OCI-LY7 (cell line): ENCODE data around the gene CA5A. TPM values are rescaled to one million over a fixed set of nuclear protein-coding genes. Genes with fewer than 3 reads are reported as not detected.
A peak's percentile ranks its signal among the peaks of the same experiment; 100 is the strongest.

Experiments
- BruUV-seq: library from RNA; stranded (reverse); fragments of 400-500 nt; replicated peaks from 2 replicates; lab custom pipeline; 2021; lab: Mats Ljungman, UMichigan
- CTCF ChIA-PET: fragments of 300-600 bp; sonication (Branson Sonifier 250); formaldehyde crosslinking; loops from one replicate; lab custom pipeline; 2022; ENCODE audit warnings: antibody characterized with exemption; ENCODE audit not compliant: unreplicated experiment; lab: Charles Lee
- POLR2A ChIA-PET: fragments of 300-600 bp; sonication (Branson Sonifier 250); formaldehyde crosslinking; loops from one replicate; lab custom pipeline; 2022; ENCODE audit warnings: antibody characterized with exemption; lab: Charles Lee
- DNase-seq: peaks from one replicate; pipeline ENCODE4 v3.0.0-alpha.2; 2015; ENCODE audit warnings: low spot score
- H2AFZ ChIP-seq: fragments of 200-600 bp; sonication (generic), shearing (Covaris generic); 2 replicates; pipeline ENCODE4 v1.6.1; 2014; ENCODE audit warnings: mild to moderate bottlenecking, antibody characterized with exemption, low read length, moderate library complexity
- H3K27ac ChIP-seq: fragments of 200-600 bp; sonication (generic); 2 replicates; pipeline ENCODE4 v1.5.1; 2014; ENCODE audit warnings: mixed run types, low read depth, mild to moderate bottlenecking, moderate library complexity, low read length, inconsistent platforms; ENCODE audit not compliant: poor library complexity, severe bottlenecking
- H3K36me3 ChIP-seq: fragments of 200-600 bp; sonication (generic); 2 replicates; pipeline ENCODE4 v1.6.1; 2014; ENCODE audit warnings: mild to moderate bottlenecking, antibody characterized with exemption, low read length, moderate library complexity, mixed read lengths; ENCODE audit not compliant: insufficient read depth
- H3K4me1 ChIP-seq: fragments of 200-600 bp; sonication (generic); 2 replicates; pipeline ENCODE4 v1.5.1; 2014; ENCODE audit warnings: mild to moderate bottlenecking, low read length; ENCODE audit not compliant: insufficient read depth, poor library complexity, severe bottlenecking
- H3K4me2 ChIP-seq: fragments of 200-600 bp; sonication (generic); 2 replicates; pipeline ENCODE4 v1.6.1; 2014; ENCODE audit warnings: mild to moderate bottlenecking, low read length
- H3K4me3 ChIP-seq: fragments of 200-600 bp; sonication (generic); 2 replicates; pipeline ENCODE4 v1.5.1; 2014; ENCODE audit warnings: mild to moderate bottlenecking, low read depth, low read length; ENCODE audit not compliant: poor library complexity, severe bottlenecking
- H3K79me2 ChIP-seq: fragments of 200-600 bp; sonication (generic); 2 replicates; pipeline ENCODE4 v1.6.1; 2016; ENCODE audit warnings: low read depth, mild to moderate bottlenecking, low read length, moderate library complexity, mixed read lengths; ENCODE audit not compliant: insufficient read depth
- H3K9me2 ChIP-seq: fragments of 200-600 bp; sonication (generic); 2 replicates; pipeline ENCODE4 v1.6.1; 2016; ENCODE audit warnings: mild to moderate bottlenecking, low read length, mixed read lengths; ENCODE audit not compliant: insufficient read depth
- H3K9me3 ChIP-seq: fragments of 200-600 bp; sonication (generic); 2 replicates; pipeline ENCODE4 v1.6.1; 2014; ENCODE audit warnings: mild to moderate bottlenecking, mixed run types, low read length, mixed read lengths
- H4K20me1 ChIP-seq: fragments of 200-600 bp; sonication (generic); 2 replicates; pipeline ENCODE4 v1.6.1; 2014; ENCODE audit warnings: mild to moderate bottlenecking, antibody characterized with exemption, low read length, moderate library complexity, mixed read lengths; ENCODE audit not compliant: insufficient read depth
- EZH2phosphoT487 ChIP-seq: fragments of 200-600 bp; sonication (generic); IDR thresholded peaks from 2 replicates; pipeline ENCODE4 v1.6.1; 2018; ENCODE audit warnings: low read depth, borderline replicate concordance, mild to moderate bottlenecking, mixed run types, antibody characterized with exemption, low read length, moderate library complexity, mixed read lengths
- intact Hi-C: fragments of 100-400 bp; cut with micrococcal nuclease; formaldehyde crosslinking; loops from one replicate; pipeline ENCODE4 v1.10.0; 2022; ENCODE audit not compliant: unreplicated experiment
- total RNA-seq, 2 experiments: library from RNA; depleted of rRNA in 1 of 2; stranded (reverse); fragments of >200 nt in 1 of 2; shearing (Covaris generic) in 1 of 2; gene quantifications; 2 replicates each; pipeline ENCODE4 v1.2.3, GENCODE V29; 2014 to 2022
- TF ChIP-seq, protein P1 (sequence below): fragments of 200-600 bp; sonication (generic); conservative IDR thresholded peaks from 2 replicates; pipeline ENCODE4 v1.5.1; 2014; ENCODE audit warnings: mild to moderate bottlenecking, antibody characterized with exemption, low read length, moderate library complexity, mixed read lengths

The CA5A gene
- total RNA-seq, 2 experiments from 2014 or later, result not detected

- CTCF ChIA-PET, result no interaction called here
- intact Hi-C loops, result no loop called here
- Histone ChIP-seq H3K79me2 (peaks cover 98% of the 10 kb centered on the region), H3K4me3 (peak overlapping the region; percentile 58), H4K20me1 (peaks cover 15% of the 10 kb centered on the region), H3K4me2 (peak overlapping the region; percentile 72), H3K9me2 (no peaks in the 10 kb centered on the region), H3K36me3 (peaks cover 91% of the 10 kb centered on the region), H3K4me1 (peaks cover 100% of the 10 kb centered on the region), H3K27ac (peak overlapping the region; percentile 85), H2AFZ (no peak overlapping the region), H3K9me3 (no peaks in the 10 kb centered on the region)
- no TSS peak for BruUV-seq
- TF ChIP-seq, protein P1, sequence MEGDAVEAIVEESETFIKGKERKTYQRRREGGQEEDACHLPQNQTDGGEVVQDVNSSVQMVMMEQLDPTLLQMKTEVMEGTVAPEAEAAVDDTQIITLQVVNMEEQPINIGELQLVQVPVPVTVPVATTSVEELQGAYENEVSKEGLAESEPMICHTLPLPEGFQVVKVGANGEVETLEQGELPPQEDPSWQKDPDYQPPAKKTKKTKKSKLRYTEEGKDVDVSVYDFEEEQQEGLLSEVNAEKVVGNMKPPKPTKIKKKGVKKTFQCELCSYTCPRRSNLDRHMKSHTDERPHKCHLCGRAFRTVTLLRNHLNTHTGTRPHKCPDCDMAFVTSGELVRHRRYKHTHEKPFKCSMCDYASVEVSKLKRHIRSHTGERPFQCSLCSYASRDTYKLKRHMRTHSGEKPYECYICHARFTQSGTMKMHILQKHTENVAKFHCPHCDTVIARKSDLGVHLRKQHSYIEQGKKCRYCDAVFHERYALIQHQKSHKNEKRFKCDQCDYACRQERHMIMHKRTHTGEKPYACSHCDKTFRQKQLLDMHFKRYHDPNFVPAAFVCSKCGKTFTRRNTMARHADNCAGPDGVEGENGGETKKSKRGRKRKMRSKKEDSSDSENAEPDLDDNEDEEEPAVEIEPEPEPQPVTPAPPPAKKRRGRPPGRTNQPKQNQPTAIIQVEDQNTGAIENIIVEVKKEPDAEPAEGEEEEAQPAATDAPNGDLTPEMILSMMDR, result no peak
- no peak for TF ChIP-seq EZH2phosphoT487
- POLR2A ChIA-PET, result interaction anchor here (0.7 to 1.1 kb wide), 3 partner anchors 9 to 51 kb away, joined by 3 to 7 read pairs (median 5); no protein-coding TSS in a partner anchor
- DNase-seq, result no peak
Measured at GRCh38 chr16:87856791-87857228, 79.5 kb downstream of the CA5A start.

- Histone ChIP-seq H4K20me1 (peaks cover 15% of the 10 kb centered on the region), H3K9me3 (no peaks in the 10 kb centered on the region), H3K4me1 (peaks cover 100% of the 10 kb centered on the region), H3K4me2 (peak overlapping the region; percentile 72), H3K27ac (peak overlapping the region; percentile 85), H3K36me3 (peaks cover 91% of the 10 kb centered on the region), H3K9me2 (no peaks in the 10 kb centered on the region), H3K79me2 (peaks cover 96% of the 10 kb centered on the region), H2AFZ (no peak overlapping the region), H3K4me3 (peak overlapping the region; percentile 58)
- BruUV-seq, result no TSS peak
- peak; percentile 70 for DNase-seq
- intact Hi-C loops, result no loop called here
- POLR2A ChIA-PET, result interaction anchor here (0.7 to 1.1 kb wide), 4 partner anchors 9 to 50 kb away, joined by 3 to 7 read pairs (median 4); no protein-coding TSS in a partner anchor
- CTCF ChIA-PET, result no interaction called here
- TF ChIP-seq, protein P1, result no peak
- no peak for TF ChIP-seq EZH2phosphoT487
Measured at GRCh38 chr16:87855852-87856715, 80.2 kb downstream of the CA5A start.
